HUES6 (cell line): ENCODE measurements around the gene C9orf50.

ENCODE experiments used
- H3K27ac ChIP-seq: 2 replicates; pipeline ENCODE4 v1.7.0; 2013; ENCODE audit warnings: low read depth, mild to moderate bottlenecking, low read length, inconsistent platforms
- H3K27me3 ChIP-seq: 2 replicates; pipeline ENCODE4 v1.6.1; 2013; ENCODE audit warnings: low read length; ENCODE audit not compliant: control insufficient read depth, insufficient read depth
- H3K36me3 ChIP-seq: 2 replicates; pipeline ENCODE4 v1.6.1; 2013; ENCODE audit warnings: low read length; ENCODE audit not compliant: control insufficient read depth, insufficient read depth
- H3K4me1 ChIP-seq: 2 replicates; pipeline ENCODE4 v1.6.1; 2013; ENCODE audit warnings: low read length; ENCODE audit not compliant: control insufficient read depth, insufficient read depth
- H3K4me3 ChIP-seq: 2 replicates; pipeline ENCODE4 v1.5.1; 2013; ENCODE audit warnings: low read depth, low read length
- H3K9ac ChIP-seq: one replicate; pipeline ENCODE4 v1.6.1; 2013; ENCODE audit warnings: mild to moderate bottlenecking, low read length
- H3K9me3 ChIP-seq: 2 replicates; pipeline ENCODE4 v1.6.1; 2013; ENCODE audit warnings: low read depth, low read length; ENCODE audit not compliant: control insufficient read depth, insufficient read depth

C9orf50 gene

DNA sequence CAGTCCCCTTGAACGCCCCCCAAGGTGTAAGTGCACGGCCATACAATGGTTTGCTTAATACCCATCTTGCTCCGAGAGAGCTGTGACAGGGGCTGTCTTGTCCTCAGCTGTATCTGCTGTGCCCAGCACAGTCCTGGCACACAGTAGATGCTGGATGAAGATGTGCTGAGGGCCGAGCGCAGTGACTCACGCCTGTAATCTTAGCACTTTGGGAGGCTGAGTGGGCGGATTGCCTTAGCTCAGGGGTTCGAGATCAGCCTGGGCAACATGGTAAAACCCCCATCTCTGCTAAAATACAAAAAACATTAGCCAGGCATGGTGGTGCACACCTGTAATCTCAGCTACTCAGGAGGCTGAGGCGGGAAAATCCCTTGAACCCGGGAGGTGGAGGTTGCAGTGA lies 53.6 kb downstream of the C9orf50 start:
- H3K4me1 ChIP-seq: peaks cover 44% of the 10 kb centered on the region
- no peaks in the 10 kb centered on the region for H3K36me3 ChIP-seq
- H3K9me3 ChIP-seq: 0 out of 2 replicates have a peak, but pooled peaks cover 7% of the 10 kb centered on the region
- H3K9ac ChIP-seq: no peak overlapping the region
- no peaks in the 10 kb centered on the region for H3K27me3 ChIP-seq
- H3K27ac ChIP-seq: no peak overlapping the region
- no peak overlapping the region for H3K4me3 ChIP-seq

DNA sequence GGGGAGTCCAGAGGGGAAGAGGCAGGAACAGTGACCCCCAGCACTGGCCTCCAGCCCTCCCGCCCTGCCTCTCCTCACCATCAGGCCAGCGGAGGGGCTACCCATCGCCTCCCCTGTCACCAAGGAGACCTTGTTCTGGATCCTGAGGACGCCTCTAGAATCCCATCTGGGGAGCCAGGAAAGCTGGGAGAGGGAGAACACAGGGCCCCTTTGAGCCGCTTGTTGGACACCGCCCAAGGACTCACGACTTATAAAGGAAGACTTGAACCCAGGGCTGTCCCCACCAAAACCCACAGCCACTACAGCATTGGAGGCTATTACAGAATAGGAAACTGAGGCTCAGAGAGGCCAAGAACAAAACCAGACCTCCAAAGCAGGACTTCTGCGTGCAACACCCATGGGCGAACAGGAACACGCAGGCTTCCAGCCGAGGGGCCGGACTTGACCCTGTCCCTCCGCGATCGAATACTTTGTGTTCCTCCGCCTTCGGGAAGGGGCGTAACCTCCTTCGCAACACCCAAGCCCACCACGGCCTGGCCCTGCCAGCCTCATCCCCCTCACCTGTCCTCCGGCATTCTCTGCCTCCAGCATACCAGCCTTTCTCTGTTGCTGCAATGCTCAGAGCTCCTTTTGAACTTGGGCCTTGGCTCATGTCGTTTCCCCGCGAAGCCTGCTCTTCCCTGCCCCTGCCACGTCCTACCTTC lies 54.2 kb downstream of the C9orf50 start:
- Histone ChIP-seq H3K9me3 (0 out of 2 replicates have a peak, but pooled peaks cover 2% of the 10 kb centered on the region), H3K27me3 (no peaks in the 10 kb centered on the region), H3K9ac (no peak overlapping the region), H3K36me3 (no peaks in the 10 kb centered on the region), H3K27ac (no peak overlapping the region), H3K4me1 (peaks cover 50% of the 10 kb centered on the region), H3K4me3 (no peak overlapping the region)

DNA sequence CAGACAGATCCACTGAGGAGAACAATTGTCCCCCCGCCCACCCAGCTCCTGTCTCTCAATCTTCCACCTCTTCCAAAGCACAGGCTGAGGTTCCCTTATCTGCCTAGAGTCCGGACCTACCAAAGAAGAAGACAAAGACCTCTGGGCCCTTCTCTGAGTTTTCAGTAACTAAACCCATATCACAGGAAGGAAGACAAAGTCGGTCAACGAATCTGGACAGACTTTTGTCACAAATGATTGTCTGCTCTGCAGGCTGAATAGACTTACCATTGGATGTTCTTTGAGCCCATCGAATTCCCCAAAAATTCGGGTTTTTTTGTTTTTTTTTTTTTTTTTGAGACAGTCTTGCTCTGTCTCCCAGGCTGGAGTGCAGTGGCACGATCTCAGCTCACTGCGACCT lies 58.0 kb downstream of the C9orf50 start:
- Histone ChIP-seq H3K27me3 (no peaks in the 10 kb centered on the region), H3K4me1 (peaks cover 52% of the 10 kb centered on the region), H3K4me3 (no peak overlapping the region), H3K36me3 (no peaks in the 10 kb centered on the region), H3K9me3 (no peaks in the 10 kb centered on the region), H3K9ac (no peak overlapping the region), H3K27ac (no peak overlapping the region)

DNA sequence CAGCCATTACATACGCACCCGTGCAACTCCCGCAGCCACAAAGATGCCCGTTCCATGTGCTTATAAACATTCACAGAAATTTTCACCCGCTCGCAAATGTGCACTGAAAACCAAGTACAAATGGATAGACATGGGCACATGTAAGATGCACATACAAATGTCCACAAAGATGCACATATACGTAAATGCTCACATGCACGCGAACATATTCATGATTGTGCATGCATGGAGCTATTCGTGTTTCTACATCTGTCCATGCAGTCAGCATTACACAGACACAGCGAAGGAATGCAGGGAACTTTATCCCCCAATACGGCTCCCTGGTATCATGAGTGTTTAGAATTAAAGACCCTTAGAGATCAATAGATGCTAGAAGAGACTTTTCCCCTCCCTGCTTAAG lies 58.4 kb downstream of the C9orf50 start:
- Histone ChIP-seq H3K27ac (no peak overlapping the region), H3K9ac (no peak overlapping the region), H3K27me3 (no peaks in the 10 kb centered on the region), H3K36me3 (no peaks in the 10 kb centered on the region), H3K4me3 (no peak overlapping the region), H3K9me3 (no peaks in the 10 kb centered on the region), H3K4me1 (peaks cover 52% of the 10 kb centered on the region)
